ENCODE data around the gene CXCL9.
"Not testable (repeated sequence)": the region's sequence is repeated elsewhere in the genome, so short reads cannot be mapped to it uniquely, and the experiment has no call there.

The CXCL9 gene

GRCh38 chr4:76002176-76002575, 5.1 kb downstream of the CXCL9 start:
- no peak for DNase-seq (ENCODE audit: low read depth)
- TF ChIP-seq CTCF (IDR thresholded peaks at IDR 0.05; ENCODE audit: insufficient read depth, low read depth, low read length, missing control alignments), result no peak
- H3K4me3 ChIP-seq (ENCODE audit: low read depth, low read length), result no peak overlapping the region

- no peak overlapping the region for H3K4me3 ChIP-seq (ENCODE audit: low read depth, low read length)
- TF ChIP-seq CTCF (IDR thresholded peaks at IDR 0.05; ENCODE audit: insufficient read depth, low read depth, low read length, missing control alignments), result no peak
- no peak for DNase-seq (ENCODE audit: low read depth)
These were observed 5.6 kb downstream of the CXCL9 start for GRCh38 chr4:76001700-76002099.

GRCh38 chr4:76000279-76000678, 7.0 kb downstream of the CXCL9 start:
- no peak overlapping the region for H3K4me3 ChIP-seq (ENCODE audit: low read depth, low read length)
- TF ChIP-seq CTCF (IDR thresholded peaks at IDR 0.05; ENCODE audit: insufficient read depth, low read depth, low read length, missing control alignments), result no peak
- DNase-seq (ENCODE audit: low read depth), result no peak

- DNase-seq (ENCODE audit: low read depth); H3K4me3 ChIP-seq (ENCODE audit: low read depth, low read length): not testable (repeated sequence)
These were observed 8.7 kb downstream of the CXCL9 start for GRCh38 chr4:75998525-75999147.

GRCh38 chr4:75997946-75998345, 9.4 kb downstream of the CXCL9 start:
- no peak overlapping the region for H3K4me3 ChIP-seq (ENCODE audit: low read depth, low read length)
- TF ChIP-seq CTCF (IDR thresholded peaks at IDR 0.05; ENCODE audit: insufficient read depth, low read depth, low read length, missing control alignments), result no peak
- DNase-seq (ENCODE audit: low read depth), result no peak

GRCh38 chr4:75997081-75997480, 10.2 kb downstream of the CXCL9 start:
- TF ChIP-seq CTCF (IDR thresholded peaks at IDR 0.05; ENCODE audit: insufficient read depth, low read depth, low read length, missing control alignments), result no peak
- H3K4me3 ChIP-seq (ENCODE audit: low read depth, low read length), result no peak overlapping the region
- no peak for DNase-seq (ENCODE audit: low read depth)

- no peak overlapping the region for H3K4me3 ChIP-seq (ENCODE audit: low read depth, low read length)
- TF ChIP-seq CTCF (IDR thresholded peaks at IDR 0.05; ENCODE audit: insufficient read depth, low read depth, low read length, missing control alignments), result peak; percentile 53
- DNase-seq (ENCODE audit: low read depth), result peak; percentile 55
These were observed 11.6 kb downstream of the CXCL9 start for GRCh38 chr4:75995727-75996126.

Data from GM12865 (cell line).